ENCODE data around the gene CPED1.
"Not testable (repeated sequence)": the region's sequence is repeated elsewhere in the genome, so short reads cannot be mapped to it uniquely, and the experiment has no call there.

The CPED1 gene

GRCh38 chr7:121196286-121196685 is 207.8 kb downstream of the CPED1 start:
- no peak for DNase-seq

- DNase-seq = no peak
Measured at GRCh38 chr7:121197455-121197854, 208.9 kb downstream of the CPED1 start.

- no peak for DNase-seq
Measured at GRCh38 chr7:121198502-121198901, 210.0 kb downstream of the CPED1 start.

- no peak for DNase-seq
Measured at GRCh38 chr7:121202125-121202524, 213.6 kb downstream of the CPED1 start.

- DNase-seq = no peak
Measured at GRCh38 chr7:121202834-121203233, 214.3 kb downstream of the CPED1 start.

GRCh38 chr7:121204537-121204936 is 216.0 kb downstream of the CPED1 start:
- no peak for DNase-seq

- DNase-seq = no peak
Measured at GRCh38 chr7:121205777-121206176, 217.3 kb downstream of the CPED1 start.

- no peak for DNase-seq
Measured at GRCh38 chr7:121211253-121211652, 222.7 kb downstream of the CPED1 start.

- no peak for DNase-seq
Measured at GRCh38 chr7:121212036-121212435, 223.5 kb downstream of the CPED1 start.

GRCh38 chr7:121214657-121215056 is 226.1 kb downstream of the CPED1 start:
- DNase-seq = no peak

GRCh38 chr7:121219026-121219425 is 230.5 kb downstream of the CPED1 start:
- no peak for DNase-seq

- not testable (repeated sequence) for DNase-seq
Measured at GRCh38 chr7:121221108-121221507, 232.6 kb downstream of the CPED1 start.

GRCh38 chr7:121228779-121229178 is 240.3 kb downstream of the CPED1 start:
- no peak for DNase-seq

GRCh38 chr7:121235201-121235600 is 246.7 kb downstream of the CPED1 start:
- no peak for DNase-seq

- no peak for DNase-seq
Measured at GRCh38 chr7:121237601-121238000, 249.1 kb downstream of the CPED1 start.

- DNase-seq = no peak
Measured at GRCh38 chr7:121244120-121244870, 255.8 kb downstream of the CPED1 start.

- not testable (repeated sequence) for DNase-seq
Measured at GRCh38 chr7:121251367-121251766, 262.9 kb downstream of the CPED1 start.

- DNase-seq = not testable (repeated sequence)
Measured at GRCh38 chr7:121252523-121253235, 264.2 kb downstream of the CPED1 start.

- no peak for DNase-seq
Measured at GRCh38 chr7:121259826-121260225, 271.3 kb downstream of the CPED1 start.

GRCh38 chr7:121261207-121261884 is 272.8 kb downstream of the CPED1 start:
- no peak for DNase-seq

- DNase-seq = no peak
Measured at GRCh38 chr7:121262221-121262620, 273.7 kb downstream of the CPED1 start.

- DNase-seq = no peak
Measured at GRCh38 chr7:121262969-121263368, 274.5 kb downstream of the CPED1 start.

GRCh38 chr7:121266307-121266894 is 277.9 kb downstream of the CPED1 start:
- DNase-seq = no peak

Data from stimulated activated CD8-positive, alpha-beta memory T cell treated with anti-CD3 and anti-CD28 coated beads, Interleukin-4, amount 100 ng/mL, for 48 hours (primary cell).